Neural crest cell (in vitro differentiated cells): ENCODE results near the gene GPSM3. TPM values are rescaled to one million over a fixed set of nuclear protein-coding genes. Genes with fewer than 3 reads are reported as not detected.
A peak's percentile ranks its signal among the peaks of the same experiment; 100 is the strongest.

Experiments used
- DNase-seq: peaks from one replicate; pipeline ENCODE4 v3.0.0; 2021; ENCODE audit warnings: low read depth, mixed read lengths, low spot score
- H3K27ac Mint-ChIP-seq: one replicate; pipeline ENCODE4 v1.8.0; 2021; ENCODE audit warnings: mild to moderate bottlenecking, mixed read lengths; ENCODE audit not compliant: unreplicated experiment
- H3K27me3 Mint-ChIP-seq: 2 replicates; pipeline ENCODE4 v1.8.0; 2021; ENCODE audit warnings: low read depth, mild to moderate bottlenecking, mixed read lengths
- H3K36me3 Mint-ChIP-seq: 2 replicates; pipeline ENCODE4 v1.8.0; 2021; ENCODE audit warnings: low read depth, mild to moderate bottlenecking, mixed read lengths
- H3K4me1 Mint-ChIP-seq: 2 replicates; pipeline ENCODE4 v1.8.0; 2021; ENCODE audit warnings: mixed read lengths
- H3K4me3 Mint-ChIP-seq: one replicate; pipeline ENCODE4 v1.8.0; 2021; ENCODE audit warnings: mild to moderate bottlenecking, mixed read lengths
- H3K9me3 Mint-ChIP-seq: 2 replicates; pipeline ENCODE4 v1.8.0; 2021; ENCODE audit warnings: mixed read lengths
- CTCF ChIP-seq: fragments of 200-600 bp; sonication (generic); conservative IDR thresholded peaks from 2 replicates; pipeline ENCODE4 v1.5.0; 2021; ENCODE audit warnings: antibody characterized with exemption, mild to moderate bottlenecking
- total RNA-seq: library from RNA; stranded (reverse); gene quantifications from 2 replicates; pipeline ENCODE4 v1.2.1, GENCODE V29; 2021

GPSM3 gene
- total RNA-seq, 1 donor from 2014 or later: 7.3 TPM

- Mint-ChIP-seq H3K27ac (no peak overlapping the region), H3K9me3 (no peaks in the 10 kb centered on the region), H3K36me3 (peaks cover 25% of the 10 kb centered on the region), H3K4me3 (peak overlapping the region; percentile 64), H3K27me3 (no peaks in the 10 kb centered on the region), H3K4me1 (peaks cover 32% of the 10 kb centered on the region)
- DNase-seq: no peak
- TF ChIP-seq CTCF: no peak
These were observed 34.4 kb downstream of the GPSM3 start for GRCh38 chr6:32158052-32158451.

GRCh38 chr6:32156891-32157290 lies 35.6 kb downstream of the GPSM3 start:
- no peak overlapping the region for H3K27ac Mint-ChIP-seq
- H3K4me1 Mint-ChIP-seq: peaks cover 37% of the 10 kb centered on the region
- H3K9me3 Mint-ChIP-seq: no peaks in the 10 kb centered on the region
- peaks cover 14% of the 10 kb centered on the region for H3K36me3 Mint-ChIP-seq
- H3K27me3 Mint-ChIP-seq: no peaks in the 10 kb centered on the region
- no peak for TF ChIP-seq CTCF
- no peak for DNase-seq
- no peak overlapping the region for H3K4me3 Mint-ChIP-seq

- Mint-ChIP-seq H3K4me3 (peak overlapping the region; percentile 100), H3K36me3 (peaks cover 14% of the 10 kb centered on the region), H3K4me1 (peaks cover 46% of the 10 kb centered on the region), H3K27ac (peak overlapping the region; percentile 100), H3K27me3 (no peaks in the 10 kb centered on the region), H3K9me3 (no peaks in the 10 kb centered on the region)
- peak; percentile 67 for TF ChIP-seq CTCF
- DNase-seq: peak; percentile 41
These were observed 37.8 kb downstream of the GPSM3 start for GRCh38 chr6:32154514-32155161.

- H3K36me3 Mint-ChIP-seq: peaks cover 15% of the 10 kb centered on the region
- peaks cover 46% of the 10 kb centered on the region for H3K4me1 Mint-ChIP-seq
- H3K9me3 Mint-ChIP-seq: no peaks in the 10 kb centered on the region
- H3K4me3 Mint-ChIP-seq: peak within 1 kb of the TSS; percentile 100
- H3K27me3 Mint-ChIP-seq: no peaks in the 10 kb centered on the region
- peak within 1 kb of the TSS; percentile 100 for H3K27ac Mint-ChIP-seq
- peak; percentile 47 for TF ChIP-seq CTCF
- DNase-seq: peak; percentile 80
These were observed 38.6 kb downstream of the GPSM3 start, which contains the start of gene PPT2 for GRCh38 chr6:32153564-32154513. Gene PPT2 (plus strand): TSS chr6:32154141. CDS start chr6:32154595, 454 bp downstream.

- peaks cover 10% of the 10 kb centered on the region for H3K36me3 Mint-ChIP-seq
- no peaks in the 10 kb centered on the region for H3K27me3 Mint-ChIP-seq
- TF ChIP-seq CTCF: no peak
- peaks cover 47% of the 10 kb centered on the region for H3K4me1 Mint-ChIP-seq
- no peaks in the 10 kb centered on the region for H3K9me3 Mint-ChIP-seq
- peak overlapping the region; percentile 100 for H3K4me3 Mint-ChIP-seq
- DNase-seq: peak; percentile 32
- H3K27ac Mint-ChIP-seq: peak overlapping the region; percentile 97
These were observed 39.5 kb downstream of the GPSM3 start for GRCh38 chr6:32152769-32153563.
